SK-N-SH (cell line): Measurements from ENCODE around the gene HFE.
"Not testable (repeated sequence)": the region's sequence is repeated elsewhere in the genome, so short reads cannot be mapped to it uniquely, and the experiment has no call there.

Experiments used
- TAF1 ChIP-seq: IDR thresholded peaks from 2 replicates; pipeline ENCODE4 v1.6.1; 2012; ENCODE audit warnings: low read depth, mild to moderate bottlenecking, low read length, moderate library complexity, borderline replicate concordance
- TF ChIP-seq, protein P1 (sequence below): fragments of 200-600 bp; sonication (generic); IDR thresholded peaks from 2 replicates; pipeline ENCODE4 v1.6.1; 2017; ENCODE audit warnings: antibody characterized with exemption, mild to moderate bottlenecking, moderate library complexity

DNA sequence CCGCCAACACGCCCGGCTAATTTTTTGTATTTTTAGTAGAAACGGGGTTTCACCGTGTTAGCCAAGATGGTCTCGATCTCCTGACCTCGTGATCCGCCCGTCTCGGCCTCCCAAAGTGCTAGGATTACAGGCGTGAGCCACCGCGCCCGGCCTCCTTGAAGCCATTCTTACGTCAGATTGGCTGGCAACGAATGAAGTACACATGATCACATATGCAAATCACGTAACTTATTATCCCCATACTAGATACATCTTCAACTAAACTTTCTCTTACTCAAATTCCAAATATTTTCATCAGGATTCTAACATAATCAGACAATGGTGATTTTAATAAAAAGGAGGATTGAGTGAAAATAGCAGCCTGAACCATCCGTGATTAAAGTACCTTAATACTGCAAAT, 39.9 kb upstream of the HFE start:
- TF ChIP-seq, protein P1, sequence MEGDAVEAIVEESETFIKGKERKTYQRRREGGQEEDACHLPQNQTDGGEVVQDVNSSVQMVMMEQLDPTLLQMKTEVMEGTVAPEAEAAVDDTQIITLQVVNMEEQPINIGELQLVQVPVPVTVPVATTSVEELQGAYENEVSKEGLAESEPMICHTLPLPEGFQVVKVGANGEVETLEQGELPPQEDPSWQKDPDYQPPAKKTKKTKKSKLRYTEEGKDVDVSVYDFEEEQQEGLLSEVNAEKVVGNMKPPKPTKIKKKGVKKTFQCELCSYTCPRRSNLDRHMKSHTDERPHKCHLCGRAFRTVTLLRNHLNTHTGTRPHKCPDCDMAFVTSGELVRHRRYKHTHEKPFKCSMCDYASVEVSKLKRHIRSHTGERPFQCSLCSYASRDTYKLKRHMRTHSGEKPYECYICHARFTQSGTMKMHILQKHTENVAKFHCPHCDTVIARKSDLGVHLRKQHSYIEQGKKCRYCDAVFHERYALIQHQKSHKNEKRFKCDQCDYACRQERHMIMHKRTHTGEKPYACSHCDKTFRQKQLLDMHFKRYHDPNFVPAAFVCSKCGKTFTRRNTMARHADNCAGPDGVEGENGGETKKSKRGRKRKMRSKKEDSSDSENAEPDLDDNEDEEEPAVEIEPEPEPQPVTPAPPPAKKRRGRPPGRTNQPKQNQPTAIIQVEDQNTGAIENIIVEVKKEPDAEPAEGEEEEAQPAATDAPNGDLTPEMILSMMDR: not testable (repeated sequence)
- not testable (repeated sequence) for TF ChIP-seq TAF1
